Activated T-helper 2 cell treated with anti-CD3 and anti-CD28 coated beads, Interferon-gamma antibody, Interleukin-2, Interleukin-4, amounts not matched to agents 10 μg/mL and 5 μg/mL and 100 μg/mL, durations not matched to agents 14 hours and 24 hours and 36 hours (primary cell): ENCODE measurements around the gene SLC2A13. TPM values are rescaled to one million over a fixed set of nuclear protein-coding genes. Genes with fewer than 3 reads are reported as not detected.
"Not testable (repeated sequence)": the region's sequence is repeated elsewhere in the genome, so short reads cannot be mapped to it uniquely, and the experiment has no call there.

Experiments
- DNase-seq: peaks from one replicate; pipeline ENCODE4 v3.0.0; 2021; ENCODE audit warnings: low spot score
- H3K27ac Mint-ChIP-seq: one replicate; pipeline ENCODE4 v1.8.0; 2021; ENCODE audit warnings: mixed read lengths
- H3K27me3 Mint-ChIP-seq: one replicate; pipeline ENCODE4 v1.8.0; 2021; ENCODE audit warnings: low read depth, mixed read lengths
- H3K36me3 Mint-ChIP-seq: one replicate; pipeline ENCODE4 v1.8.0; 2021; ENCODE audit warnings: low read depth, mixed read lengths
- H3K4me1 Mint-ChIP-seq: one replicate; pipeline ENCODE4 v1.8.0; 2021; ENCODE audit warnings: low read depth, mixed read lengths
- H3K4me3 Mint-ChIP-seq: one replicate; pipeline ENCODE4 v1.8.0; 2021; ENCODE audit warnings: low read depth, mild to moderate bottlenecking, moderate library complexity, mixed read lengths
- H3K9me3 Mint-ChIP-seq: one replicate; pipeline ENCODE4 v1.8.0; 2021; ENCODE audit warnings: mixed read lengths
- intact Hi-C: fragments of 100-400 bp; cut with micrococcal nuclease; formaldehyde crosslinking; loops from one replicate; pipeline ENCODE4 v1.15.1; 2023
- total RNA-seq: library from RNA; stranded (reverse); gene quantifications from 2 replicates; pipeline ENCODE4 v1.2.3, GENCODE V29; 2022

The SLC2A13 gene
- total RNA-seq, 1 donor from 2014 or later, result 2.5 TPM

DNA sequence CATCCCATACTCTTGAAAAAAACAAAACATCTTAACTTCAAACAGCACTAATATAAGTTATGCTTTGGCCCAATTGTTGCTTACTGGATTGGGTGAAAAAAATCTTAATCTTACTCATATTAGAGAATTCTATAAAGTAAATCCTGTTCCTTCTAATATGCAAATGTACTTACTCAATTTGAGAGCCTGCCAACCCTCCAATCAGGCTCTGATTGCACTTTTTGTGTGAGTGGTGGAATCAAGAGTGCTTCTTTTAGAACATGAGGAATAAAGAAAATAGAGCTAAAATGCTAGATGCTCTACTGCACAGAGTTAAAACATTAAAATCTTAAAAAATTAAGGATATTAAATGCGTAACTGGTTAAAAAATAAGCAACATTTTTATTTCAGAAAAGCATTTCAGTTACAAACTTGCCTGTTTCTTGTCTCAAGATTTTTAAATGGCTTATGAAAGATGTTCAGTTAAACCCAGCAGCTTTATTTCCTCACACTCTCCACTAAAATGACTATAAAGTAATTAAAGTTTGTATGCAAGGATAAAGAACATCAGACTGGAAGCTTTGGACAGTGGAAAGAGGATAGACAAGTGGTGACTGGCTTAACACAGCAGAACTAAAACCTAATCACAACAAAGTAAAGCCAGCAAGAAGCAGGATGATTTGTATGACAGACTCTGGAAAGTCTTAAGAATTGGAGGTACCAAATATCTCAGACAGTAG is 177.5 kb downstream of the SLC2A13 start:
- H3K36me3 Mint-ChIP-seq, result no peaks in the 10 kb centered on the region
- no peak for DNase-seq
- no peak overlapping the region for H3K4me3 Mint-ChIP-seq
- H3K9me3 Mint-ChIP-seq, result no peaks in the 10 kb centered on the region
- intact Hi-C loops, result no loop called here
- no peaks in the 10 kb centered on the region for H3K27me3 Mint-ChIP-seq
- peaks cover 6% of the 10 kb centered on the region for H3K4me1 Mint-ChIP-seq
- no peak overlapping the region for H3K27ac Mint-ChIP-seq

DNA sequence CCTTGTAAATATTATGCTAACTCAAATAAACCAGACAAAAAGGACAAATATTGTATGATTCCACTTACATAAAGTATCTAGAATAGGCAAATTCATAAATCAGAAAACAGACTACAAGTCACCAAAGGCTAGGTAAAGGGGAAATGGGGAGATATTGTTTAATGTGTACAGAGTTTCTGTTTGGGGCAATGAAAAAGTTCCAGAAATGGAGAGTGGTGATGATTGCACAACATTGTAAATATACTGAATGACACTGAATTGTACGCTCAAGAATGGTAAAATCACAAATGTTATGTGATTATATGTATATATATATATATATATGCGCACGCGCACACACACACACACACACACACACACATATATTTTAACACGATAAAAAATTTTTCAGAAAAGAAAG is 182.5 kb downstream of the SLC2A13 start:
- Mint-ChIP-seq H3K36me3 (no peaks in the 10 kb centered on the region), H3K9me3 (no peaks in the 10 kb centered on the region), H3K4me3 (no peak overlapping the region), H3K4me1 (peaks cover 3% of the 10 kb centered on the region), H3K27ac (no peak overlapping the region), H3K27me3 (peaks cover 3% of the 10 kb centered on the region)
- intact Hi-C loops, result no loop called here
- DNase-seq, result no peak

DNA sequence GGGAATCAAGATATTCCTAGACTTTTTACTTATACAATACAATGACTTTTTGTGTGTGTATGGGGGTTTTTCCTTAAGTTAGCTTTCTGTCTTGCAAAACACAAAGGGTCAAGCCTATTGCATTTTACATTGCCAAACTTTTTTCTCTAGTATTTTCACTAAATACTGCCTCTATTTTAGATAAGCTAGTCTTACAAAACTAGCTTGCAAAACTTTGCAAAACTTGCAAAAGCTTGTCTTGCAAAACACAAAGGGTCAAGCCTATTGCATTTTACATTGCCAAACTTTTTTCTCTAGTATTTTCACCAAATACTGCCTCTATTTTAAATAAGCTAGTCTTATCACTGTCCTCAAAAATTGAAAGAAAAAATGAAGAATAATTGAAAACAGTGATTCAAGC is 183.3 kb downstream of the SLC2A13 start:
- DNase-seq, H3K4me3 Mint-ChIP-seq, H3K27me3 Mint-ChIP-seq, H3K27ac Mint-ChIP-seq, intact Hi-C loops, H3K9me3 Mint-ChIP-seq, H3K4me1 Mint-ChIP-seq, H3K36me3 Mint-ChIP-seq: not testable (repeated sequence)

DNA sequence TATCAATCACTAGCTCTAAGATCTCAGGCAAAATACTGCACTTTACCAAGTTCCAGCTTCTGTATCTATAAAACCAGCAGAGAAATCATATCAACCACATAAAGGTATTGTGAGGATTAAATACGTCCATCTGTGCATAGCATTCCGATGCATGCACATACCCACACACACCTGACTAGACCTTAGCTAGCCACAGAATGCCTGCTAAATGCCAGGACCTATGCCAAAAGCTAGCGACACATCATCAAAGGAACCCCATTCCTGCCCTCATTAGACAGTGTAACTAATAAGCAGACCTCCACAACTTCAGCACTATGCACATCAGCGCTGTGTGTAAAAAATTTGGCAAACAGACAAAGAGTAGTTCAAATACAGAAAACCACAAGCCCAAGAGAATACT is 185.2 kb downstream of the SLC2A13 start:
- peaks cover 3% of the 10 kb centered on the region for H3K27me3 Mint-ChIP-seq
- no peaks in the 10 kb centered on the region for H3K4me1 Mint-ChIP-seq

DNA sequence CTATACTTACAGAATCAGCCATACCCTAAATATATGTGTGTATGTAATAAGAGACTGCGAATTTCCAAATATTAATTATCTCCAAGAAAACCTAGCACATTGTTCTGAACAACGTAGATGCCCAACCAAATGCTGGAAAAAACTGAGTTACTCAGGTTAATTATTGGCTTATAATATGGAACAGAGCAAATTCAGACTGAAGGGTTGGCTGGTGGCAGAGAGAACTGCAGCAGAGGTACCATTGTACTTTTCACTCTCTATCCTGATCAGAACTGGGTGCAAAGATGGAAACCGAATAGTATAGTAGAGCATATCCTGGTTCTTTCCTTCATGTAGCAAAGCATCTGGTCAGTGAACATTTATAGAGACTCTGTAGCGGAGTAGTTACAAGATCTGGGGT is 185.7 kb downstream of the SLC2A13 start:
- intact Hi-C loops, result no loop called here
- Mint-ChIP-seq H3K36me3 (no peaks in the 10 kb centered on the region), H3K4me1 (no peaks in the 10 kb centered on the region), H3K27me3 (peaks cover 3% of the 10 kb centered on the region), H3K9me3 (no peaks in the 10 kb centered on the region), H3K4me3 (no peak overlapping the region), H3K27ac (no peak overlapping the region)
- DNase-seq, result no peak

More for the DNA sequence above, 185.2 kb downstream of the SLC2A13 start:
- no peak for DNase-seq
- Mint-ChIP-seq H3K27ac (no peak overlapping the region), H3K36me3 (no peaks in the 10 kb centered on the region), H3K4me3 (no peak overlapping the region), H3K9me3 (no peaks in the 10 kb centered on the region)
- intact Hi-C loops, result no loop called here

DNA sequence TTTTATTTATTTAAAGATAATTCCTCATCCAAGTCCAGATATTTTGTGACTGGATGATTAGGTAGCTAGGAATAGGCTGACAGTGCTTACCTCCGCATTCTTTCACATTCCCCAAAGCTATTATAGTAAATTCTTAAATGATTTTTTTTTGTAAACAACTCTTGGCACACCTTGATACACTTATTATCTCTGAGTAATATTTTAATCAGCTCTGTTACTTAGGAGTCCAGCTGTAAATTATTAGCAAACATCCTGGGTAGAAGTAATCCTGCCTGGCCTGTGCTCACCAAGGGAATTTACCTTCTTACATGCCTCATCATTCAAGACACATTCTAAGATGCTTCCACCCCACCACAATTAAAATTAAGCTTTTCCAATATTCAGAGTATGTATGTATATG is 186.1 kb downstream of the SLC2A13 start:
- peaks cover 3% of the 10 kb centered on the region for H3K27me3 Mint-ChIP-seq
- no peak overlapping the region for H3K27ac Mint-ChIP-seq
- no peaks in the 10 kb centered on the region for H3K4me1 Mint-ChIP-seq
- H3K4me3 Mint-ChIP-seq, result no peak overlapping the region
- intact Hi-C loops, result no loop called here
- no peak for DNase-seq
- no peaks in the 10 kb centered on the region for H3K9me3 Mint-ChIP-seq
- no peaks in the 10 kb centered on the region for H3K36me3 Mint-ChIP-seq

DNA sequence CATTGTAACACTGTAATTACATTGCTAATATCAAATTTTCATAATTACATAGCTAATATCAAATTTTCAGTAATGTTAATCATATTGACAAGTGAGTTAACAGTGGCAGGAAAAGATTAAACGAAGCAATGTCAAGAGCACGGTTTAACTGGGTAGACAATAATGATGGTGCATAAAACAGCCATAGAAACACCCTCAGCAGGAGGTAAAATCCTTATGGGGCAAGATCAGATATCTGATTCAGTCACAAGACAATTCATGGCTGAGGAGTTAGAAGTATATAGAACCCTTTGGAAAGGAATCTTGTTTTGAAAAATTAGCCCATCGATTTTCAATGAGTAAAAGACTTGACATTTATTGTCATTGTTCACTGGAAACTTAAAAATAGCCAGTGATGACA is 190.6 kb downstream of the SLC2A13 start:
- Mint-ChIP-seq H3K9me3 (no peaks in the 10 kb centered on the region), H3K4me1 (no peaks in the 10 kb centered on the region), H3K36me3 (no peaks in the 10 kb centered on the region), H3K4me3 (no peak overlapping the region), H3K27me3 (peaks cover 1% of the 10 kb centered on the region), H3K27ac (no peak overlapping the region)
- intact Hi-C loops, result no loop called here
- no peak for DNase-seq

DNA sequence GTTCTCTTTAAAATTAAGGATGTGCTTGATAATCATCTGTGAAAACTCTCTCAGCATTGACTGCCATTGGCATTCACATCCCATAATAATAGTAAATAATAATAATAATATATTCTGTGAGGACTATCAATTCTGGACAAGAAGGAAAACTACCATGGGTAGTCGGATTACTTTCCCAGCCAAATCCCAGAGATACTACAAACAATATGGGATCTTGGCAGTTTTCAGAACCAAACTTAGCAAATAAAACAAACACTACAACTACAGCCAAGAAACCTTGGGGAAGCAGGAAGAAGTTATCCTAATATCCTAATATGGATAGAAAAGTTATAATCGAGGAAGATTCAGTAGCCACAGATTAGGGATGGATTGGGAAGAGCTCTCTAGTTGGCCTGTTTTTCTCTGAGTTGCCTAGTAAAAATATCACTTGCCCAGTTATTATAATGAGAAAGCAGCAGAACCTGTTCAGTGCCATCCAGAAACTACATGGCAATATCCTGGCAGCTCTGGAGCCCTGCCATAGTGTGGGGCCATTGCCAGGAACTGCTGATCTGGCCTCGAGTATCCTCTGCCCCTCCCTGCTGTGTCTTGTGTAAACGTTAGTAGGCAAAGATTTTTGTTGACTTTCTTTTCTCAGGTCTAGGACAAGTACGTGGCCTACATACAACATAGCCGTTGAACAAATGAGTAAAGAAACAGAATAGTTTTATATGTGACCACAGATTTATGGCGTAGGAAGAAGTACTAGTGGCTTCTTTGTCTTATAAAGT is 193.5 kb downstream of the SLC2A13 start:
- no peak overlapping the region for H3K4me3 Mint-ChIP-seq
- H3K4me1 Mint-ChIP-seq, result no peaks in the 10 kb centered on the region
- DNase-seq, result no peak
- no peak overlapping the region for H3K27ac Mint-ChIP-seq
- no peaks in the 10 kb centered on the region for H3K9me3 Mint-ChIP-seq
- peaks cover 1% of the 10 kb centered on the region for H3K27me3 Mint-ChIP-seq
- no peaks in the 10 kb centered on the region for H3K36me3 Mint-ChIP-seq
- intact Hi-C loops, result no loop called here

DNA sequence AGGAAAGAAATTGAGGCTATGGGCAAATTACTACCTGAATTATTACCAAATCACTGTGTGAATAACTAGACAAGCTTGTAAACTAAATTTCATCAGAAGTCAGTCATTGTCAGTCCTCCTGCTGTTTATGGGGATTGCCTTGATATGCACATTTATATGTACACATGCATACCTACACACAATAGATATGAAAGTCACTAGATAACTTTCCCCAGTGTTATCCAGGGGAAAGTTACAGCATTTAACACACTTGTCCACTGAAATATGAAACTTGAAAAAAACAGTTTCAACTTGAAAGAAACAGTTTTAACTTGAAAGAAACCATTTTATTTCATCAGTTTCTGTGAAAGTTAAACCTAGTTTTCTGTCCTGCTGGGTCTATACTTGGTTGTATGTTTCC is 199.6 kb downstream of the SLC2A13 start:
- Mint-ChIP-seq H3K27ac (no peak overlapping the region), H3K9me3 (no peaks in the 10 kb centered on the region), H3K36me3 (no peaks in the 10 kb centered on the region), H3K4me1 (no peaks in the 10 kb centered on the region), H3K27me3 (no peaks in the 10 kb centered on the region), H3K4me3 (no peak overlapping the region)
- no peak for DNase-seq
- intact Hi-C loops, result no loop called here

DNA sequence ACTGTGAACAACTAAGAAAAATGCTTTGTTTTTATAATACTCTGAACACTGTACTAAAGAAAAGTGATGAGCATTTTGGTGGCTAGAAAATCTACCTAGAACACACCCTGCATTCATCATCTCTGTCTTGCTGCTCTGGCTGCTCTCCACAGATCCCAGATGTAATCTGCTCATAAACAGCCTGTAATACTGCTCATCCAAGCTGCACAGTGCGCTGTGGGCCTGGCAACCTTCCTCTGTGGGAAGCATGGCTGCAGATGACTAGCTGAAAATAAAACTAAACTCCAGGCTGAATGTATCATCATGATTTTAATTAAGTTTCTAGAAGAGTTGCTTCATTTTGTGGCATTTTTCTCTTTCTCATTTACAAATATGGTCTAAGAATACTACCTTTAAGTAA is 200.7 kb downstream of the SLC2A13 start:
- Mint-ChIP-seq H3K4me1 (no peaks in the 10 kb centered on the region), H3K36me3 (no peaks in the 10 kb centered on the region), H3K4me3 (no peak overlapping the region), H3K9me3 (no peaks in the 10 kb centered on the region), H3K27me3 (no peaks in the 10 kb centered on the region), H3K27ac (no peak overlapping the region)
- no peak for DNase-seq
- intact Hi-C loops, result no loop called here

DNA sequence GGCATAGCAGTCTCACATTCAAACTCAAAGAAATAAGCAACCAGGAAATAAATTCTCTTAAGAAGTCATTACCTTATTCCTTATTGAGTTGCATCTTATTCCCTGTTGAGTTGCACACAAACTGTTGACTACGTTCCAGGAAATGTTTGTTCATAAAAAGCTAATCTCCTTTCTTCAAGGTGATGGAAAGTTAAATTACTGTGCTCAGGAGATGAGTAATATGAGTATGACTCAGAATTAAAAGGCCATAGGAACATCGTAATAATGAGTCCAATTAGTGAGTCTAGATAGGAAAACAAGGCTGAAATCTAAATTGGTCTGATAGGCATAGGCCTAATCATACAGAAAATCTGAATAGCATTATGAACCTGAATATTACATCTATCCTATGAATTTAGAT is 203.1 kb downstream of the SLC2A13 start:
- H3K36me3 Mint-ChIP-seq, result no peaks in the 10 kb centered on the region
- no peak for DNase-seq
- H3K4me1 Mint-ChIP-seq, result no peaks in the 10 kb centered on the region
- H3K27ac Mint-ChIP-seq, result no peak overlapping the region
- intact Hi-C loops, result no loop called here
- H3K9me3 Mint-ChIP-seq, result no peaks in the 10 kb centered on the region
- no peaks in the 10 kb centered on the region for H3K27me3 Mint-ChIP-seq
- no peak overlapping the region for H3K4me3 Mint-ChIP-seq

DNA sequence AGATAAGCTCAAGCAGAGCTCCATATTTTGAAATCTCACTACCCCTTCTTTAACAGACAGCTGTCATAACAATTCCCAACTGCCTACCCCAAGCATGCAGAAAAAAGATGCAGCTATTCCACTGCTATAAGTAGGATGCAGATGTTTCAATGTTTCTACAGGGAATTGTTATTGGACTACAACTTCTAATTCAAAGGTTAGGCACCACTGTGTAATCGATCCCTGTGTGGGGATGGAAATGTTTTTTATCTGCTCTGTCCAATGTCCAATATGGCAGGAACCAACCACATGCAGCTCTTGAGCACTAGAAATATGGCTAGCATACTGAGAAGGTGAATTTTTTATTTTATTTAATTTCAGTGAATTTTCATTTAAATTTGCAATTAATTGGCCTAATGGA is 208.6 kb downstream of the SLC2A13 start:
- Mint-ChIP-seq H3K27me3 (no peaks in the 10 kb centered on the region), H3K9me3 (peaks cover 8% of the 10 kb centered on the region), H3K36me3 (no peaks in the 10 kb centered on the region), H3K4me1 (no peaks in the 10 kb centered on the region), H3K4me3 (no peak overlapping the region), H3K27ac (no peak overlapping the region)
- intact Hi-C loops, result no loop called here
- no peak for DNase-seq

DNA sequence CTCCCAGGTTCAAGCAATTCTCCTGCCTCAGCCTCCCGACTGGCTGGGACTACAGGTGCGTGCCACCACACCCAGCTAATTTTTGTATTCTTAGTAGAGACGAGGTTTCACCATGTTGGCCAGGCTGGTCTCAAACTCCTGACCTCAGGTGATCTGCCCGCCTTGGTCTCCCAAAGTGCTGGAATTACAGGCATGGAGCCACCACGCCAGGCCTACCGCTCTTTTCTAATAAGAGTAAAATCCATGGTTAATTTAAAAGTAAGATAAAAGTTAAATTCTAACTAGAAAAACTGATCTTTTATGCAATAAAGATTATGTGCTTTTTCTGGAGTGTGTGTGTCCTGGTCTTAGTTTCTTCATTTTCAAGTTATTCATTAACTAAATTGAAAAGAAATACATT is 212.5 kb downstream of the SLC2A13 start:
- DNase-seq, H3K36me3 Mint-ChIP-seq, H3K27me3 Mint-ChIP-seq, H3K9me3 Mint-ChIP-seq, H3K4me3 Mint-ChIP-seq, H3K4me1 Mint-ChIP-seq, intact Hi-C loops, H3K27ac Mint-ChIP-seq: not testable (repeated sequence)
